ENCODE results near the gene THBS3. TPM values are rescaled to one million over a fixed set of nuclear protein-coding genes. Genes with fewer than 3 reads are reported as not detected.
A peak's percentile ranks its signal among the peaks of the same experiment; 100 is the strongest.

THBS3 gene
- total and polyA plus RNA-seq, 9 of the 15 experiments (the other 6 are each of a cell fraction or from before 2014, with no cell fraction given) = 0.59 to 8.3 (median 3.2) TPM

GRCh38 chr1:155208541-155209311, 1.0 kb upstream of the THBS3 start, which contains the start of gene MTX1:
Gene MTX1 (plus strand): TSS chr1:155208695. CDS start chr1:155208805, 110 bp downstream.
- Histone ChIP-seq H3K27ac (ENCODE audit: extremely low read depth, low read depth, low read length) (peak within 1 kb of the TSS; percentile 97), H3K79me2 (ENCODE audit: control insufficient read depth, insufficient read depth, low read length) (peaks cover 18% of the 10 kb centered on the region), H3K9me3 (replicated peaks; ENCODE audit: control insufficient read depth, insufficient read depth, low read depth, low read length) (peaks cover 3% of the 10 kb centered on the region; the same call in 1 of the 2 replicates), H3K4me3 (peak within 1 kb of the TSS; percentile 100), H3K27me3 (ENCODE audit: control insufficient read depth in 2 of 2, insufficient read depth in 2 of 2, low read length in 2 of 2) (no peaks in the 10 kb centered on the region), H2AFZ (ENCODE audit: low read depth, low read length) (peak within 1 kb of the TSS; percentile 95), H3K4me1 (replicated peaks in 1 of 2; ENCODE audit: control insufficient read depth in 2 of 2, insufficient read depth in 2 of 2, low read length in 2 of 2) (peaks cover 19 to 30% of the 10 kb centered on the region in 2 experiments), H4K20me1 (replicated peaks; ENCODE audit: control insufficient read depth, insufficient read depth, low read length) (no peaks in the 10 kb centered on the region), H3K9ac (ENCODE audit: insufficient read depth in 1 of 2, low read depth in 2 of 2, low read length in 2 of 2) (peak within 1 kb of the TSS; percentile 100), H3K4me2 (ENCODE audit: insufficient read depth, low read length) (peak within 1 kb of the TSS; percentile 100), H3K36me3 (ENCODE audit: control insufficient read depth, insufficient read depth, low read length) (peaks cover 22% of the 10 kb centered on the region; the same call in 2 of the 3 replicates), H3K9me1 (ENCODE audit: control insufficient read depth, insufficient read depth, low read length) (no peaks in the 10 kb centered on the region)
- CTCF ChIA-PET (ENCODE audit: low intra/inter-chr PET ratio) = interaction anchor here (0.6 kb wide), 2 partner anchors 17 to 36 kb away, joined by 3 read pairs; partner anchors contain the start of gene KRTCAP2
- ATAC-seq = peak; percentile 93
- intact Hi-C loops (cut with micrococcal nuclease) (no loop called here), in situ Hi-C loops (cut with MboI) (loop anchor here (5.0 kb wide), 1 partner anchor 389 kb away; no protein-coding TSS in a partner anchor)
- FAIRE-seq = peak; percentile 73
- BruUV-seq (replicated peaks) = no TSS peak
- POLR2A ChIA-PET = interaction anchor here (0.8 to 2.2 kb wide), 6 partner anchors 10 to 35 kb away, joined by 3 to 10 read pairs (median 3); no protein-coding TSS in a partner anchor
- peak; percentile 90 to 95 (median 92) for DNase-seq (ENCODE audit: extremely low read depth in 1 of 4, low spot score in 3 of 4)
- under 1% methylated on average over 28 of the region's 64 CpGs for WGBS (ENCODE audit: insufficient coverage, low coverage, missing lambda C conversion rate)
- TF ChIP-seq ZNF165 (CRISPR knock-in tag; IDR thresholded peaks at IDR 0.05; ENCODE audit: borderline replicate concordance) (no peak), ZNF217 (CRISPR knock-in tag; IDR thresholded peaks at IDR 0.05) (no peak), CBX5 (IDR thresholded peaks at IDR 0.05; ENCODE audit: borderline replicate concordance, low read depth) (no peak), BCL6 (CRISPR knock-in tag; IDR thresholded peaks at IDR 0.05) (no peak), NEUROD1 (IDR thresholded peaks at IDR 0.05; ENCODE audit: borderline replicate concordance, low read depth, low read length, partially characterized antibody) (peak; percentile 90), ARID2 (IDR thresholded peaks at IDR 0.05) (no peak), FIP1L1 (IDR thresholded peaks at IDR 0.05; ENCODE audit: low read depth, low read length, poor library complexity, severe bottlenecking) (peak; percentile 76), THAP7 (CRISPR knock-in tag; IDR thresholded peaks at IDR 0.05) (no peak), KAT8 (IDR thresholded peaks at IDR 0.05; ENCODE audit: low read depth) (no peak), ZNF449 (CRISPR knock-in tag; IDR thresholded peaks at IDR 0.05) (no peak), RERE (CRISPR knock-in tag; IDR thresholded peaks at IDR 0.05; ENCODE audit: borderline replicate concordance) (no peak), SIN3A (IDR thresholded peaks at IDR 0.05; ENCODE audit: borderline replicate concordance in 2 of 2, control insufficient read depth in 1 of 2, low read depth in 2 of 2, low read length in 2 of 2) (peak; percentile 74 to 87), RFX5 (IDR thresholded peaks at IDR 0.05; ENCODE audit: low read depth, low read length) (no peak), OTX1 (CRISPR knock-in tag; IDR thresholded peaks at IDR 0.05) (no peak)
